K562 (cell line): ENCODE results near the gene SLC16A6. TPM values are rescaled to one million over a fixed set of nuclear protein-coding genes. Genes with fewer than 3 reads are reported as not detected.

Experiments
- BDP1 ChIP-seq: IDR thresholded peaks from 3 replicates; pipeline ENCODE4 v1.6.1; 2011; ENCODE audit not compliant: insufficient read length, insufficient read depth
- DPF2 ChIP-seq: fragments of 450-650 bp; IDR thresholded peaks from 2 replicates; pipeline ENCODE4 v1.6.1; 2016
- E2F6 ChIP-seq, 2 experiments: IDR thresholded peaks; 2 replicates each; pipeline ENCODE4 v1.6.1; 2011; ENCODE audit warnings: borderline replicate concordance in 1 of 2, control low read depth in 1 of 2, low read depth in 1 of 2, low read length in 1 of 2, mild to moderate bottlenecking in 1 of 2, mixed read lengths in 1 of 2, moderate library complexity in 1 of 2; ENCODE audit not compliant: insufficient read depth in 1 of 2, insufficient read length in 1 of 2, poor library complexity in 1 of 2, severe bottlenecking in 1 of 2; ENCODE audit errors: extremely low read depth in 1 of 2
- ELF4 ChIP-seq: fragments of 450-650 bp; formaldehyde crosslinking; IDR thresholded peaks from 2 replicates; pipeline ENCODE4 v1.4.0; 2022; ENCODE audit warnings: missing genetic modification characterization
- ETV6 ChIP-seq, 3 experiments: fragments of 150-350 bp in 1 of 3; sonication (generic) in 1 of 3; formaldehyde crosslinking in 1 of 3; IDR thresholded peaks; 2 replicates each; pipeline versions ENCODE4 v1.6.1 to v1.8.0; 2014 to 2022; ENCODE audit warnings: borderline replicate concordance in 2 of 3, low read depth in 2 of 3, antibody characterized with exemption in 1 of 3, low read length in 1 of 3, mild to moderate bottlenecking in 1 of 3, missing genetic modification reagents in 1 of 3
- FOXJ3 ChIP-seq: sonication (generic); formaldehyde crosslinking; IDR thresholded peaks from 2 replicates; pipeline ENCODE4 v1.4.0; 2020; ENCODE audit warnings: mild to moderate bottlenecking, missing genetic modification reagents
- GTF2A2 ChIP-seq: IDR thresholded peaks from 2 replicates; pipeline ENCODE4 v1.6.1; 2016; ENCODE audit warnings: mild to moderate bottlenecking, missing genetic modification characterization, missing compliant biosample characterization
- HDAC2 ChIP-seq: fragments of 450-650 bp; IDR thresholded peaks from 2 replicates; pipeline ENCODE4 v1.6.1; 2016; ENCODE audit warnings: mild to moderate bottlenecking
- HEY1 ChIP-seq: fragments of 250-450 bp; sonication (Bioruptor Pico); IDR thresholded peaks from 2 replicates; pipeline ENCODE4 v1.5.0; 2020; ENCODE audit warnings: mild to moderate bottlenecking, moderate library complexity, borderline replicate concordance
- KLF13 ChIP-seq: fragments of 450-650 bp; IDR thresholded peaks from 2 replicates; pipeline ENCODE4 v1.6.1; 2016; ENCODE audit warnings: missing genetic modification characterization, low read depth, mild to moderate bottlenecking, missing compliant biosample characterization, moderate library complexity, borderline replicate concordance
- LARP7 ChIP-seq: fragments of 450-650 bp; IDR thresholded peaks from 2 replicates; pipeline ENCODE4 v1.6.1; 2016
- NR2C2 ChIP-seq, 2 experiments: fragments of 200-800 bp in 1 of 2; sonication (Bioruptor generic) in 1 of 2; sonication (generic) in 1 of 2; formaldehyde crosslinking in 1 of 2; IDR thresholded peaks; 2 replicates each; pipeline versions ENCODE4 v1.6.1 to v1.8.0; 2016 to 2022; ENCODE audit warnings: mild to moderate bottlenecking in 1 of 2, missing compliant biosample characterization in 1 of 2, missing genetic modification characterization in 1 of 2, missing genetic modification reagents in 1 of 2
- PRMT5 ChIP-seq: sonication (generic); formaldehyde crosslinking; IDR thresholded peaks from 2 replicates; pipeline ENCODE4 v1.5.0; 2020; ENCODE audit warnings: missing genetic modification reagents
- RB1 ChIP-seq: fragments of 450-650 bp; IDR thresholded peaks from 2 replicates; pipeline ENCODE4 v1.6.1; 2017; ENCODE audit warnings: low read depth, mild to moderate bottlenecking
- TAF15 ChIP-seq: fragments of 200-400 bp; formaldehyde crosslinking; IDR thresholded peaks from 2 replicates; pipeline ENCODE4 v1.6.1; 2017; ENCODE audit warnings: mild to moderate bottlenecking, low read depth, low read length, moderate library complexity
- TCF3 ChIP-seq: sonication (generic); formaldehyde crosslinking; IDR thresholded peaks from 2 replicates; pipeline ENCODE4 v1.4.0; 2020; ENCODE audit warnings: mild to moderate bottlenecking, missing genetic modification reagents
- ZBTB11 ChIP-seq, 3 experiments: fragments of 200-800 bp in 1 of 3; fragments of 250-450 bp in 1 of 3; fragments of 450-650 bp in 1 of 3; sonication (Bioruptor Pico) in 1 of 3; sonication (Bioruptor generic) in 1 of 3; formaldehyde crosslinking in 1 of 3; IDR thresholded peaks; 2 replicates each; pipeline versions ENCODE4 v1.6.1 to v1.8.0; 2016 to 2022; ENCODE audit warnings: mild to moderate bottlenecking in 2 of 3, missing genetic modification characterization in 2 of 3, missing compliant biosample characterization in 1 of 3, moderate library complexity in 1 of 3
- ZFP36 ChIP-seq: fragments of 150-350 bp; IDR thresholded peaks from 2 replicates; pipeline ENCODE4 v1.6.1; 2018; ENCODE audit warnings: low read length, low read depth; ENCODE audit not compliant: partially characterized antibody
- polyA plus RNA-seq, 8 experiments: library from polyadenylated mRNA; depleted of rRNA in 4 of 8; stranded (reverse) in 5 of 8; unstranded in 3 of 8; fragments of >200 nt; fragmentation: Nextera tagmentation in 2 of 8; fragmentation: Illumina TruSeq in 1 of 8; extraction: Ambion mirVana in 2 of 8; extraction: Trizol in 1 of 8; gene quantifications; 2 replicates each; pipeline versions ENCODE4 v1.2.1 to v1.2.3, GENCODE V29; 2011 to 2014; ENCODE audit warnings: inconsistent platforms in 1 of 8, missing spikeins in 1 of 8
- total RNA-seq, 7 experiments: library from RNA; depleted of rRNA in 6 of 7; stranded (reverse); fragments of >200 nt in 6 of 7; fragmentation: Illumina TruSeq in 2 of 7; extraction: Trizol in 2 of 7; gene quantifications; 2 replicates each; pipeline versions ENCODE4 v1.2.1 to v1.2.3, GENCODE V29; 2011 to 2021; ENCODE audit warnings: low replicate concordance in 1 of 7

The SLC16A6 gene
- total and polyA plus RNA-seq, 9 of the 15 experiments (the other 6 are each of a cell fraction or from before 2014, with no cell fraction given) = 0.05 to 0.31 (median 0.15) TPM

- TF ChIP-seq ETV6 (IDR thresholded peaks at IDR 0.05; ENCODE audit: borderline replicate concordance in 1 of 2, low read depth in 2 of 2, low read length in 1 of 2) = no peak
- no peak for TF ChIP-seq ETV6 (CRISPR knock-in tag; IDR thresholded peaks at IDR 0.05; ENCODE audit: borderline replicate concordance)
- peak; percentile 57; the same call in 1 of the 2 replicates for TF ChIP-seq RB1
- 0 out of 2 replicates have a peak, but pooled peaks have one; percentile 23 for TF ChIP-seq DPF2
- TF ChIP-seq E2F6 (IDR thresholded peaks at IDR 0.05; ENCODE audit: borderline replicate concordance in 1 of 2, extremely low read depth in 1 of 2, insufficient read depth in 1 of 2, insufficient read length in 1 of 2, low read depth in 1 of 2, low read length in 1 of 2, poor library complexity in 1 of 2, severe bottlenecking in 1 of 2) = peak; percentile 83 to 97
- peak; percentile 33; the same call in 1 of the 2 replicates for TF ChIP-seq GTF2A2 (tag)
- no peak for TF ChIP-seq TCF3 (CRISPR knock-in tag)
- TF ChIP-seq PRMT5 (CRISPR knock-in tag) = no peak
- no peak for TF ChIP-seq KLF13 (tag)
- TF ChIP-seq BDP1 = no peak
- no peak for TF ChIP-seq ZFP36
- no peak for TF ChIP-seq HEY1 (CRISPR knock-in tag)
- TF ChIP-seq NR2C2 (CRISPR knock-in tag; IDR thresholded peaks at IDR 0.05) = 0 out of 2 replicates have a peak, but pooled peaks have one; percentile 26
- TF ChIP-seq NR2C2 (tag; IDR thresholded peaks at IDR 0.05) = peak; percentile 67
- TF ChIP-seq ZBTB11 (CRISPR knock-in tag; IDR thresholded peaks at IDR 0.05) = no peak; a peak in 1 of 6 replicates
- 0 out of 2 replicates have a peak, but pooled peaks have one; percentile 13 for TF ChIP-seq HDAC2
- TF ChIP-seq ELF4 (CRISPR knock-in tag) = no peak
- no peak for TF ChIP-seq FOXJ3 (CRISPR knock-in tag)
- no peak for TF ChIP-seq LARP7
- TF ChIP-seq TAF15 = no peak
These were observed at the start of gene SLC16A6, which contains the start of gene ARSG (continued) for GRCh38 chr17:68290955-68291835.
